HG03354 (cell line): ENCODE measurements around the gene CBR1.
"Not testable (repeated sequence)": the region's sequence is repeated elsewhere in the genome, so short reads cannot be mapped to it uniquely, and the experiment has no call there.

ENCODE experiments used
- ATAC-seq: cut with Tn5 transposase; IDR thresholded peaks from one replicate; pipeline ENCODE4 v1.9.1; 2021; ENCODE audit warnings: mild to moderate bottlenecking; ENCODE audit not compliant: unreplicated experiment, poor library complexity, severe bottlenecking

Gene CBR1

DNA sequence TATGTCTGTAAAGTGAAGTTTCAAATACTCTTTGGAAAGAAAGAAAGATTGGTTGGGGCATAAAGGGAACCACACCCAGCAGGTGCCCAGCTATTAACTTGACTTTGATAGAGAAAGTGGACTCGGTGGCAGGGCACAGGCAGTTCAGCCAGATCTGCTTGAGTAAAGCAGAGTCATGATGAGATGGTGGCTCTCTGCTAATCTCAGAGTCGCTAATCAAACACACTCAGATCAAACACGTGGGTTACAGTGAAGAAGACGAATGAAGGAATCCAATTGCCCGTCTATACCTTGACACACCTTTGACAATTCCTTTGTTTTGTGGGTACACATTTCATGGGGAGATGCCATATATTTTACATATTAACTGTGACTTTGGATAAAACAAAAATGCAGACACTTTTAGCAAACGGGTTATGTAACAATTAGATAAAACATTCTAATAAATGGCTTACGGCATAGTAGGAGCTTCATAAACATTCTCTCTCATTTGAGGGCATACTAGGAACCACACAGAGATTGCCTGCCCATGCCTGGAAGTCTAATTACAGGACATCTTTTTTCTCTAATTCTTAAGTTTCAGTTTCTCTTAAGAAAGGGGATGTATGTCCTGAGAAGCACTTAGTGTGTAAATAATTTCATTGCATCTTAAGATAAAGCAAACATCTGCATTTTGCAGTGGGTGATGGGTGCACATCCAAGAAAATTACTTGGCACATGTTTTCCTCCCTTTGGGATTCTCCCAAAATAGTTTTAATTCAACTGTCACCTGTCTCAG is 7.2 kb downstream of the CBR1 start:
- ATAC-seq = peak; percentile 61

DNA sequence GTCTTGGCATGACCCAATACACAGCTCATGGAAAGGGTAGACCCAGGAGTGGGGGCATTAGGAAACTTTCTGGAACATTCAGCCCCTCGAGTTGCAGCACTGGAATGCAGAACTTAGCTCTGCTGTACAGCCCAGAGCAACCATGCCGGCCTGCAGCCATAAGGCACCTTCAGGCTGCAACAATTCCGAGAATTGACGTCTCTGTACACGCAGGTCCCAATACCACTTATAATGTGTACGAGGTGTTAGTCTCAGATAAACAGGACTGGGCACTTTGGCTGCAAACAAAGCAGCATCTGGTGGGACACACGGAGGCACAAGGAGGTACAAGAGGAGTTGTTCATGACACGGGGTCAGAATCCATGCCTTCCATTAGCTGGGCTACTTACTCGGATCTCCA is 7.9 kb downstream of the CBR1 start:
- no peak for ATAC-seq

GRCh38 chr21:36079010-36079649 is 9.3 kb downstream of the CBR1 start:
- ATAC-seq = no peak

- no peak for ATAC-seq
Observed at GRCh38 chr21:36079671-36080070, 9.8 kb downstream of the CBR1 start.

- no peak for ATAC-seq
Observed at GRCh38 chr21:36080386-36080785, 10.6 kb downstream of the CBR1 start.

GRCh38 chr21:36082237-36082664 is 12.4 kb downstream of the CBR1 start:
- no peak for ATAC-seq

DNA sequence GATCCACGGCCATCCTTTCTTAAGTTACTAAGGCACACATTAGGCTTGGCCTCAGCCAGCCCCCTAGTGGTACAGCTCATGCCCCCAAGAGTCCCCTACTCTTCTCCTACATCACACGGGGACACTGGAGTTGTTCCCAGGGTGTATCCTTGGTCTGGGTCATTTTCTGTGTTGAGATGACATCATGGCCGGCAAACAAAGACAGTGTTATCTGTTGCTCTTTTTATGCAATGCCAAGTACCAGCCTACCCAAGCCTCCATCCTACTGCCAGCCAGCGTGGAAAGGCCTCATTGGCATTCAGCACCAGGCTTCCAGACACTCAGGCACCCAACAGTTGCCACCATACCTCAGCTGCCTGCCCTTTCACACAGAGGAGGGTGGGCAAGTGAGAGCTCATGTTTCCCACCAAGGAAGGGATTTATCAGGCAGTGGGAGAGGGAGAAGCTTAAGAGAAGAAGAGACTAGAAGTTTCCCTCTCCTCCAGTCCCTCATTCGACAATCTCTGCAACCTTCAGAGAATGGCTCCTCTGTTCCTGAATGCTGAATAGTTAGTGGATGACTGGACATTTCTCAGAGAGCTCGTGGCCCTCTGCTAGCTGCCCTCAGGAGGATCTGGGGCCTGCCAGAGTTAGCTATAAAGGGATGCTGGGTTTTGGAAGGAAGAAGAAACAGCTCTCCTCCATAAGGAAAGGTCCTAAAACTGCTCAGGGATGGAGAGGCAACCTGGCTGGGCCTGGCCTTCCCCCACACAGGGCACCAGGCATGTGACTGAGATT is 17.7 kb downstream of the CBR1 start:
- no peak for ATAC-seq

DNA sequence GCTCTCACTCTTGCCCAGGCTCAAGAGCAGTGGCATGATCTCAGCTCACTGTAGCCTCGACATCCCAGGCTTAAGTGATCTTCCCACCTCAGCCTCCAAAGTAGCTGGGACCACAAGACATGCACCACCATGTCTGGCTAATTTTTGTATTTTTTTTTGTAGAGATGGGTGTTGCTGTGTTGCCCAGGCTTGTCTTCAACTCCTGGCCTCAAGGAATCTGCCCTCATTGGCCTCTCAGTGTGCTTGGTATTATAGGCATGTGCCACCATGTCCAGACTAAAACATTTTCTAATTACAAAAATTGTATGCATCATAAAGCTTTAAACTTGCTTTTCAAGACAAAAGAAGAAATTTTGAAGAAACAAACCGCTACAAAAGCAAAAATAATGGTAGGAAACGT is 20.1 kb downstream of the CBR1 start:
- no peak for ATAC-seq

DNA sequence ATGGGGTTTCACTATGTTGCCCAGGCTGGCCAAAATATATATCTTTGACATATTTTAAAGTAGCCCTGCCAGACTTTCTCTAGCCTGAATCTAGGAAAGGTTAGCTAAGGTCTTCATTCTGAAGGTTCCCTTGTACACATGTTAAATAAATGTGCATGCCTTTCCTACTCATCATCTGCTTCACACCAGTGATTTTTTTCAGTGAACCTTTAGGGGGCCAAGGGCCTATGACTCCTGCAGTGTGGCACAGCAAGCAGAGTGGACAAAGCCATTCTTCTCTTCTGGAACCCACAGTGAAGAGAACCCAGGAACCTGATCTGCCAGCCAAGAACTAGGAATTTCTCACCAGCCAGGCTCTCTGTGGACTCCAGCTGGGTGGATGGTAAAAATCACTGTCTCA is 22.9 kb downstream of the CBR1 start:
- no peak for ATAC-seq

GRCh38 chr21:36093512-36093911 is 23.7 kb downstream of the CBR1 start:
- no peak for ATAC-seq

DNA sequence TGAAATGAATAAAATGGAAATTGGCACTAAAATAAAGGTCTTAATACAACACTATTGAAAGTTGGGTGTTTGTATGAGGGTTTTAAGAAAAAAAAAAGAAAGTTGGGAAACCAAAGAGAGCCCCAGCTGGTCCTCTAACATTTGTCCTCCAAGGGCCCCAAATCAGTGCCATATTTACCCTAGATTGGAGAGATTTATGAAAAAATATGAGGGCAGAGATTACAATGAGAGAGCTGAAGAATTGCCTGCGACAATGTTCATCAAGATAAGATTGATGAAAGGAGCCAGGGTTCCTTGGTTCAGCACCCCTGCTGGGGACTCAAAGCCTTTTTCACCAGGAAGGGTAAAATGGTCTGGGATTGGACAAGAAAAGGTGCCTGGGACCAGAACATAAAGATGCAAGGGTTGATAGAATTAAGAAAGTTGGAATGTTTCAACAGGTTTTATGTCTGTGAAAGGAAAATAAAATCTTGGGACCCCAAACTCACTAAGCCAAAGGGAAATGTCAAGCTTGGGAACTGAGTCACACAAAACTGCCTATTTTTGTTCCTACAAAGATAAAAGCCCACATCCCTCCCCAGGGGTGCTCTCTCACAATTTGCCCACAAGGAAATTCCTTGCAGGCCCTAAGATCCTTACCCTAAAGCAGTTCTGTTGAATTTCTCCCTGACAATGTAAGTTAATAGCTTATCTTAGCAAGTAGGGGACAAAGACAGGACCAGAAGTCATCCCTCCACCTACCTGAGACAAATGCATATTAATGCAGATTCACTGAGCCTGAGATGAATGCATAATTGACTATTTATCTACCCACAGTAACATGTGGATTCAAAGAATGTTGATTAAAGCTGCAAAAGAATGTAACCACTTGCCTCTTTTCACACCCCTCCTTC is 26.8 kb downstream of the CBR1 start:
- no peak for ATAC-seq

DNA sequence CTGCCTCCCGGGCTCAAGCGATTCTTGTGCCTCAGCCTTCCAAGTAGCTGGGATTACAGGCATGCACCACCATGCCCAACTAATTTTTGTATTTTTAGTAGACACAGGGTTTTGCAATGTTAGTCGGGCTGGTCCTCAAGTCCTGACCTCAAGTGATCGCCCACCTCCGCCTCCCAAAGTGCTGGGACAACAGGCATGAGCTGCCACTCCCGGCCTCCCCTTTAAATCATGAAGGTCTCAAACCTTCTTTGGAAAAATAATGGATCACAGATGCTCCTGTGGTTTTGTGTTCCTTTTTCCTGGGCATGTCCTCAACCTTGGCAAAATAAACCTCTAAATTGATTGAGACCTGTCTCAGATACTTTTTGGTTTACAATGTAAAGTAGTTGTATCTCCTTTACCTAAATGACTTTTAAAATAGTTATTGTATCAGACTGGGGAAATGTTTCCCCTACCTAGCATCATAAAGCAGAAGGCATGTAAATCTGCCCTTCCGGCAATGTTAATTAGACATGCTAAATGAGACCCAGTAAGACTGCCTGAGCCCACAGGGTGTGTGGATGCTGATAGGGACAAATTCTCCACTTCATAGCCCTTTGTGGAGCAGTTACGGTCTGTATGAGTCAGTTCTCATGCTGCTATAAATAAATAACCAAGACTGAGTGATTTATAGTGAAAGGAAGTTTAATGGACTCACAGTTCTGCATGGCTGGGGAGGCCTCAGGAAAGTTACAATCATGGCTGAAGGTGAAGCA is 27.8 kb downstream of the CBR1 start:
- peak; percentile 68 for ATAC-seq

DNA sequence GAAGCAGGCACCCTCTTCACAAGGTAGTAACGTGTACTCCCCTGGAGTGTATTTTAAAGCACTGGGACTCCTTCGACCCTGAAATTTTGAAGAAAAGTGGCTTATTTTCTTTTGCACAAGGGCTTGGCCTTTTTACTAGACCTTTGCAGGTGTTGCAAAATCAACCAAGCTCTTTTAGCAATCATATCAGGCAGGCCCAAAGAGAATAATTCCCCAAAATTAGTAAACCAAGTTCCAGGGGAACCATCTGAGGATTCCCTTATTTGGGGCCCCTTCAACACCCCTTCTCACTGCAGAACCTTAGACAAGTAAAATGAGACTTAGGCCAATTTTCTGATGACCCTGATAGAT is 28.3 kb downstream of the CBR1 start:
- ATAC-seq = no peak

- no peak for ATAC-seq
Observed at GRCh38 chr21:36099000-36099399, 29.2 kb downstream of the CBR1 start.

- ATAC-seq = not testable (repeated sequence)
Observed at GRCh38 chr21:36099695-36100211, 29.9 kb downstream of the CBR1 start.

DNA sequence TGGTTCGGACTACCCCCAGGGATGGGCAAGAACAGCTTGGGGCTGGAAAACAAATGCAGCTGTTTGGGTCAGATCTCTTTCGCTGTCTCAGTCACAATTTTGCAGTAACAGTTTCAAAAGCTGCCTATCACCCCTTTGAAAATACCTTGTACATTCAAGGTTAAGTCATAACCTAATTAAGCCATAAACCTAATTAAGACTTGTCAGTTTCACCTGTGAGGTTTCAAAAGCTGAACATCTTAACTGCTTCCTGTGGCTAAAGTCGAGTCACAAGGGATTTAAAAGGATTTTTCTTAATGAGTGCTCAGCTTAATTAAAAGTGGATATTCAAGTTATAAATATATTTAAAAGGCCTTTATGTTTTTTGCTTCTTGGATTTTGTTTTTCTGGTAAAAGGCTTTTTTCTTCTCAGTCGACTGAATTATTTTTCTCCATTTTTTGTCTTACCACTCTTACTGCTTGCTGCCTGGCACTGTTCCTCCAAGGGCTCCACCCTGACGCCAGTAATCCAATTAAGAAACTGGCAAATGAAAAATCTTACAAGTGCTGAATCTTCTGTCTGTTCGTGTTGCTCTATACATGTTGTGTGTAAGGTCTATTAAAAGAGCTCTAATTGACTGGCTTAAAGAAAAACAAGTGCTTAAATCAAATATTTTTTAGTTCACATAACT is 31.3 kb downstream of the CBR1 start:
- ATAC-seq = no peak

- ATAC-seq = no peak
Observed at GRCh38 chr21:36103434-36103833, 33.6 kb downstream of the CBR1 start.
